ENCODE results near the gene MAP6.

MAP6 gene

GRCh38 chr11:75652936-75653335 lies 15.9 kb downstream of the MAP6 start:
- H3K4me1 Mint-ChIP-seq (ENCODE audit: low read depth), result peaks cover 17% of the 10 kb centered on the region
- H3K27ac Mint-ChIP-seq, result no peak overlapping the region
- H3K4me3 Mint-ChIP-seq, result no peak overlapping the region
- no peaks in the 10 kb centered on the region for H3K36me3 Mint-ChIP-seq (ENCODE audit: low read depth)
- H3K9me3 Mint-ChIP-seq, result no peaks in the 10 kb centered on the region
- H3K27me3 Mint-ChIP-seq, result peaks cover 14% of the 10 kb centered on the region

GRCh38 chr11:75651218-75651617 lies 17.6 kb downstream of the MAP6 start:
- Mint-ChIP-seq H3K36me3 (ENCODE audit: low read depth) (no peaks in the 10 kb centered on the region), H3K4me1 (ENCODE audit: low read depth) (peaks cover 17% of the 10 kb centered on the region), H3K9me3 (no peaks in the 10 kb centered on the region), H3K4me3 (no peak overlapping the region), H3K27me3 (peaks cover 11% of the 10 kb centered on the region), H3K27ac (no peak overlapping the region)

- H3K27me3 Mint-ChIP-seq, result peaks cover 15% of the 10 kb centered on the region
Observed at GRCh38 chr11:75650167-75650723, 18.6 kb downstream of the MAP6 start.

GRCh38 chr11:75644946-75645345 lies 23.9 kb downstream of the MAP6 start:
- H3K4me1 Mint-ChIP-seq (ENCODE audit: low read depth), result no peaks in the 10 kb centered on the region
- H3K27me3 Mint-ChIP-seq, result peaks cover 21% of the 10 kb centered on the region
- H3K27ac Mint-ChIP-seq, result no peak overlapping the region
- H3K36me3 Mint-ChIP-seq (ENCODE audit: low read depth), result no peaks in the 10 kb centered on the region
- H3K9me3 Mint-ChIP-seq, result no peaks in the 10 kb centered on the region
- no peak overlapping the region for H3K4me3 Mint-ChIP-seq

More at GRCh38 chr11:75650167-75650723, 18.6 kb downstream of the MAP6 start:
- Mint-ChIP-seq H3K9me3 (no peaks in the 10 kb centered on the region), H3K27ac (no peak overlapping the region), H3K36me3 (ENCODE audit: low read depth) (no peaks in the 10 kb centered on the region), H3K4me3 (no peak overlapping the region), H3K4me1 (ENCODE audit: low read depth) (peaks cover 16% of the 10 kb centered on the region)

- H3K36me3 Mint-ChIP-seq (ENCODE audit: low read depth), result no peaks in the 10 kb centered on the region
- H3K27me3 Mint-ChIP-seq, result peaks cover 21% of the 10 kb centered on the region
- H3K4me1 Mint-ChIP-seq (ENCODE audit: low read depth), result no peaks in the 10 kb centered on the region
- H3K4me3 Mint-ChIP-seq, result no peak overlapping the region
- no peaks in the 10 kb centered on the region for H3K9me3 Mint-ChIP-seq
- no peak overlapping the region for H3K27ac Mint-ChIP-seq
Observed at GRCh38 chr11:75644370-75644769, 24.5 kb downstream of the MAP6 start.

GRCh38 chr11:75642402-75643113 lies 26.3 kb downstream of the MAP6 start:
- H3K9me3 Mint-ChIP-seq, result no peaks in the 10 kb centered on the region
- peaks cover 26% of the 10 kb centered on the region for H3K27me3 Mint-ChIP-seq
- no peak overlapping the region for H3K27ac Mint-ChIP-seq
- H3K36me3 Mint-ChIP-seq (ENCODE audit: low read depth), result no peaks in the 10 kb centered on the region
- H3K4me3 Mint-ChIP-seq, result no peak overlapping the region
- H3K4me1 Mint-ChIP-seq (ENCODE audit: low read depth), result no peaks in the 10 kb centered on the region

GRCh38 chr11:75639762-75640181 lies 29.1 kb downstream of the MAP6 start:
- Mint-ChIP-seq H3K4me3 (no peak overlapping the region), H3K9me3 (no peaks in the 10 kb centered on the region), H3K36me3 (ENCODE audit: low read depth) (no peaks in the 10 kb centered on the region), H3K4me1 (ENCODE audit: low read depth) (no peaks in the 10 kb centered on the region), H3K27ac (no peak overlapping the region), H3K27me3 (peaks cover 33% of the 10 kb centered on the region)

GRCh38 chr11:75637998-75638397 lies 30.8 kb downstream of the MAP6 start:
- no peak overlapping the region for H3K27ac Mint-ChIP-seq
- H3K9me3 Mint-ChIP-seq, result no peaks in the 10 kb centered on the region
- H3K4me3 Mint-ChIP-seq, result no peak overlapping the region
- H3K27me3 Mint-ChIP-seq, result peaks cover 44% of the 10 kb centered on the region
- no peaks in the 10 kb centered on the region for H3K4me1 Mint-ChIP-seq (ENCODE audit: low read depth)
- H3K36me3 Mint-ChIP-seq (ENCODE audit: low read depth), result no peaks in the 10 kb centered on the region

- H3K9me3 Mint-ChIP-seq, result no peaks in the 10 kb centered on the region
- H3K4me3 Mint-ChIP-seq, result no peak overlapping the region
- H3K36me3 Mint-ChIP-seq (ENCODE audit: low read depth), result no peaks in the 10 kb centered on the region
- no peaks in the 10 kb centered on the region for H3K4me1 Mint-ChIP-seq (ENCODE audit: low read depth)
- no peak overlapping the region for H3K27ac Mint-ChIP-seq
- H3K27me3 Mint-ChIP-seq, result peaks cover 55% of the 10 kb centered on the region
Observed at GRCh38 chr11:75635066-75635862, 33.6 kb downstream of the MAP6 start.

GRCh38 chr11:75633409-75634066 lies 35.3 kb downstream of the MAP6 start:
- no peaks in the 10 kb centered on the region for H3K36me3 Mint-ChIP-seq (ENCODE audit: low read depth)
- H3K27me3 Mint-ChIP-seq, result peaks cover 62% of the 10 kb centered on the region
- no peaks in the 10 kb centered on the region for H3K9me3 Mint-ChIP-seq
- no peak overlapping the region for H3K4me3 Mint-ChIP-seq
- H3K27ac Mint-ChIP-seq, result no peak overlapping the region
- H3K4me1 Mint-ChIP-seq (ENCODE audit: low read depth), result no peaks in the 10 kb centered on the region

- no peak overlapping the region for H3K27ac Mint-ChIP-seq
- no peaks in the 10 kb centered on the region for H3K9me3 Mint-ChIP-seq
- peaks cover 58% of the 10 kb centered on the region for H3K27me3 Mint-ChIP-seq
- H3K4me3 Mint-ChIP-seq, result no peak overlapping the region
- no peaks in the 10 kb centered on the region for H3K4me1 Mint-ChIP-seq (ENCODE audit: low read depth)
- H3K36me3 Mint-ChIP-seq (ENCODE audit: low read depth), result no peaks in the 10 kb centered on the region
Observed at GRCh38 chr11:75632962-75633361, 35.9 kb downstream of the MAP6 start.

- H3K27me3 Mint-ChIP-seq, result peaks cover 55% of the 10 kb centered on the region
- no peak overlapping the region for H3K4me3 Mint-ChIP-seq
- no peaks in the 10 kb centered on the region for H3K9me3 Mint-ChIP-seq
- H3K4me1 Mint-ChIP-seq (ENCODE audit: low read depth), result no peaks in the 10 kb centered on the region
- H3K36me3 Mint-ChIP-seq (ENCODE audit: low read depth), result no peaks in the 10 kb centered on the region
- H3K27ac Mint-ChIP-seq, result no peak overlapping the region
Observed at GRCh38 chr11:75632450-75632849, 36.4 kb downstream of the MAP6 start.

- Mint-ChIP-seq H3K9me3 (no peaks in the 10 kb centered on the region), H3K36me3 (ENCODE audit: low read depth) (no peaks in the 10 kb centered on the region), H3K4me3 (no peak overlapping the region), H3K27ac (no peak overlapping the region), H3K27me3 (peaks cover 44% of the 10 kb centered on the region), H3K4me1 (ENCODE audit: low read depth) (no peaks in the 10 kb centered on the region)
Observed at GRCh38 chr11:75631086-75631730, 37.6 kb downstream of the MAP6 start.

GRCh38 chr11:75627906-75628668 lies 40.8 kb downstream of the MAP6 start:
- Mint-ChIP-seq H3K36me3 (ENCODE audit: low read depth) (no peaks in the 10 kb centered on the region), H3K9me3 (no peaks in the 10 kb centered on the region), H3K27me3 (peaks cover 28% of the 10 kb centered on the region), H3K4me3 (no peak overlapping the region), H3K4me1 (ENCODE audit: low read depth) (no peaks in the 10 kb centered on the region), H3K27ac (no peak overlapping the region)

Measured in stimulated activated naive CD8-positive, alpha-beta T cell treated with anti-CD3 and anti-CD28 coated beads, Interleukin-15, Interleukin-2, amounts not matched to agents 100 ng/mL and 50 ng/mL, for 24 hours (primary cell).